NT2/D1 (cell line): ENCODE results near the gene SND1.

Experiments used
- DNase-seq: peaks from one replicate; pipeline ENCODE4 v3.0.0-alpha.2; 2011; ENCODE audit warnings: low read depth, low spot score
- H3K27me3 ChIP-seq: 2 replicates; pipeline ENCODE4 v1.6.0; 2011; ENCODE audit warnings: mild to moderate bottlenecking; ENCODE audit not compliant: insufficient read length, insufficient read depth
- H3K36me3 ChIP-seq: 2 replicates; pipeline ENCODE4 v1.6.1; 2011; ENCODE audit warnings: mild to moderate bottlenecking, low read length, mixed read lengths; ENCODE audit not compliant: insufficient read depth, insufficient read length
- H3K4me1 ChIP-seq: 2 replicates; pipeline ENCODE4 v1.5.1; 2011; ENCODE audit not compliant: insufficient read depth, insufficient read length
- H3K4me3 ChIP-seq: 2 replicates; pipeline ENCODE4 v1.5.1; 2011; ENCODE audit warnings: low read depth; ENCODE audit not compliant: insufficient read length
- H3K9ac ChIP-seq: 2 replicates; pipeline ENCODE4 v1.6.0; 2011; ENCODE audit warnings: low read depth; ENCODE audit not compliant: insufficient read length
- H3K9me3 ChIP-seq: 2 replicates; pipeline ENCODE4 v1.5.1; 2011; ENCODE audit warnings: mild to moderate bottlenecking, low read length; ENCODE audit not compliant: insufficient read depth
- SUZ12 ChIP-seq: IDR thresholded peaks from 2 replicates; pipeline ENCODE4 v1.6.1; 2011; ENCODE audit not compliant: insufficient read length, insufficient read depth; ENCODE audit errors: extremely low read depth
- YY1 ChIP-seq: IDR thresholded peaks from 2 replicates; pipeline ENCODE4 v1.6.1; 2011; ENCODE audit not compliant: insufficient read length, insufficient read depth
- ZNF274 ChIP-seq: IDR thresholded peaks from 2 replicates; pipeline ENCODE4 v1.6.1; 2011; ENCODE audit warnings: mild to moderate bottlenecking, low read depth, low read length

SND1 gene

GRCh38 chr7:127770885-127771284, 118.9 kb downstream of the SND1 start:
- Histone ChIP-seq H3K4me1 (no peaks in the 10 kb centered on the region), H3K36me3 (peaks cover 1% of the 10 kb centered on the region), H3K9me3 (no peaks in the 10 kb centered on the region), H3K27me3 (no peaks in the 10 kb centered on the region), H3K9ac (no peak overlapping the region), H3K4me3 (no peak overlapping the region)
- DNase-seq: no peak
- TF ChIP-seq ZNF274 (no peak), SUZ12 (no peak), YY1 (no peak)

DNA sequence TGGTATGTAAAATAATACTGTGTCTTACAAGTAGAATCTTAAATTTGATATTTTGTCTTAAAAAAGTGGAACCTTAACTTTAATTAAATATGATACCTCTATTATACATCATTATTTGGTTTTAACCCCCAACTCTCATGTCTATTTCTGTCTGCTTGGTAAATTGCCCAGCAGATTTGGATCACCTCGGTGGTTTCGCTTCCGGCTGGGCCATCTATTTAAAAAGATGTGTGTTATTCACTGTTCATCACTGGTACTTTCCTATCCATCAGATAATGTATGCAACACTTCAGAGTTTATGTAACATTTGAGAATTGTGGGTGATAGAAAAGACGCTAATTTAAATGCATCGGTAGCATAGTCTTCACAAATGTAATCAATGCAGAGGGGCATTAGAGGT, 119.7 kb downstream of the SND1 start:
- no peak for DNase-seq
- no peak overlapping the region for H3K4me3 ChIP-seq
- no peaks in the 10 kb centered on the region for H3K36me3 ChIP-seq
- H3K9ac ChIP-seq: no peak overlapping the region
- TF ChIP-seq YY1: no peak
- no peak for TF ChIP-seq ZNF274
- no peak for TF ChIP-seq SUZ12
- no peaks in the 10 kb centered on the region for H3K27me3 ChIP-seq
- H3K4me1 ChIP-seq: no peaks in the 10 kb centered on the region
- no peaks in the 10 kb centered on the region for H3K9me3 ChIP-seq

DNA sequence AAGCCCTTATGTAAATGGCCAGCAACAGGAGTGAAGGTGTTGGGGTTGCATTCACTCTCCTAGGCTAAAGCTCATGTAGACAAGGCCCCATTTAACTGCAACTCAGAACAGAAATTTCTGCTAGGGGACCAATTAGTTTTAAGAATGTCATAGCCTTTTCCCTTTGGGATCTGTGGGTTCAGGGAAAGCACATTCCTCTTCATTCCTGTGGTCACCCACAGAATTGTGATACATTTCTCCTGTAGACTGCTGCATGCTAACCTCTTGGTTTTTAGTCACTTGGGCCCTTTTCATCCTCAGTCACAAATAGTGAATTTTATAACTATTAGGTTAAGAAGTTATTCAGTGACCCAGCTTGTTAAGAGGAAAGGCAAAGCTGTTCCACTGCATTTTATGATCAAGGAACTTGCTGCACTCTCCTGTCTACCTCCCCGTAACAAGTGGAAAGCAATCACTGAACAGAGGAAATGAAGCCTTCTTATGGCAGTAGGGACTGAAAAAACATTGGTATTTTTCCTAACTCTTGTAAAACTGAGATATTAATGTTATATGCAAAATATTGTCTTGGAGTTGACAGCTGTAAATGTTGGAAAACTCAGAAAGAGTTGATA, 124.9 kb downstream of the SND1 start:
- H3K36me3 ChIP-seq: no peaks in the 10 kb centered on the region
- H3K4me3 ChIP-seq: no peak overlapping the region
- DNase-seq: no peak
- no peaks in the 10 kb centered on the region for H3K9me3 ChIP-seq
- no peaks in the 10 kb centered on the region for H3K4me1 ChIP-seq
- H3K9ac ChIP-seq: no peak overlapping the region
- H3K27me3 ChIP-seq: no peaks in the 10 kb centered on the region
- TF ChIP-seq SUZ12: no peak
- TF ChIP-seq YY1: no peak
- no peak for TF ChIP-seq ZNF274

DNA sequence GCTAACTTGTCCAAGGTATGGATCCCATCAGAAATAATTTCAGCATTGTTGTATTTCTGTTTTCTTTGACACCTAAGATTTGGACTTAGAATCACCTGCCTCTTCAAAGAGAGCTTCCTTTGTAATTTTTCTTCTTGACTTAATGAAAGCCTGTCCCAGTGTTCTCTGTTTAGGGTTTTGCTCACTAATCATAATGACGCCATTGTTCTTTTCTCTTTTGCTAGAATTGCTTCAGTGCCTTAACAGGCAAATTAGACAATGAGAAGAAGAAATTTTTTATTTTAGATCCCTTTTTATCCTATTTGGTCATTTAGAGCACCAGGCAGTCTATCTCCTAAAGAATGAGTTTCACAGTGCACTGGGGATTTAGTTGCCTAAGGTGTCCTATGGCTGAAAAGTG, 128.5 kb downstream of the SND1 start:
- Histone ChIP-seq H3K4me1 (no peaks in the 10 kb centered on the region), H3K36me3 (peaks cover 8% of the 10 kb centered on the region), H3K27me3 (no peaks in the 10 kb centered on the region), H3K9ac (no peak overlapping the region), H3K9me3 (no peaks in the 10 kb centered on the region), H3K4me3 (no peak overlapping the region)
- DNase-seq: no peak
- no peak for TF ChIP-seq YY1

GRCh38 chr7:127781081-127781480, 129.1 kb downstream of the SND1 start:
- no peak for DNase-seq
- H3K27me3 ChIP-seq: no peaks in the 10 kb centered on the region
- peaks cover 8% of the 10 kb centered on the region for H3K36me3 ChIP-seq
- no peaks in the 10 kb centered on the region for H3K4me1 ChIP-seq
- no peaks in the 10 kb centered on the region for H3K9me3 ChIP-seq
- no peak overlapping the region for H3K4me3 ChIP-seq
- no peak for TF ChIP-seq ZNF274
- no peak for TF ChIP-seq YY1
- no peak for TF ChIP-seq SUZ12
- H3K9ac ChIP-seq: no peak overlapping the region

- Histone ChIP-seq H3K4me1 (no peaks in the 10 kb centered on the region), H3K9me3 (no peaks in the 10 kb centered on the region), H3K4me3 (no peak overlapping the region), H3K9ac (no peak overlapping the region), H3K36me3 (peaks cover 8% of the 10 kb centered on the region), H3K27me3 (no peaks in the 10 kb centered on the region)
- TF ChIP-seq YY1 (no peak), ZNF274 (no peak), SUZ12 (no peak)
- DNase-seq: no peak
Observed at GRCh38 chr7:127782075-127782474, 130.1 kb downstream of the SND1 start.

- Histone ChIP-seq H3K27me3 (no peaks in the 10 kb centered on the region), H3K4me3 (no peak overlapping the region), H3K9ac (no peak overlapping the region), H3K9me3 (no peaks in the 10 kb centered on the region), H3K4me1 (no peaks in the 10 kb centered on the region), H3K36me3 (peaks cover 8% of the 10 kb centered on the region)
- DNase-seq: no peak
- TF ChIP-seq YY1 (no peak), ZNF274 (no peak), SUZ12 (no peak)
Observed at GRCh38 chr7:127782654-127783559, 130.9 kb downstream of the SND1 start.
